Measurements from ENCODE around the gene TFAP2E.
"Not testable (repeated sequence)": the region's sequence is repeated elsewhere in the genome, so short reads cannot be mapped to it uniquely, and the experiment has no call there.

Gene TFAP2E

GRCh38 chr1:35585281-35585680 is 12.2 kb downstream of the TFAP2E start:
- no peaks in the 10 kb centered on the region for H3K27me3 ChIP-seq (ENCODE audit: control insufficient read depth in 1 of 2, insufficient read depth in 2 of 2, low read length in 2 of 2)
- H3K9me3 ChIP-seq (ENCODE audit: control insufficient read depth in 1 of 2, low read length in 2 of 2): no peaks in the 10 kb centered on the region
- no peaks in the 10 kb centered on the region for H3K4me1 ChIP-seq (ENCODE audit: control insufficient read depth in 1 of 2, insufficient read depth in 2 of 2, low read length in 2 of 2)
- no peaks in the 10 kb centered on the region for H3K36me3 ChIP-seq (ENCODE audit: control insufficient read depth in 1 of 2, insufficient read depth in 2 of 2, low read length in 2 of 2)
- no peak overlapping the region for H3K9ac ChIP-seq (ENCODE audit: low read depth in 1 of 2, low read length in 2 of 2)
- H3K27ac ChIP-seq (ENCODE audit: low read depth, low read length): no peak overlapping the region
- H3K4me3 ChIP-seq (ENCODE audit: low read depth in 1 of 2, low read length in 2 of 2): no peak overlapping the region

- H3K27me3 ChIP-seq (ENCODE audit: control insufficient read depth in 1 of 2, insufficient read depth in 2 of 2, low read length in 2 of 2); H3K4me3 ChIP-seq (ENCODE audit: low read depth in 1 of 2, low read length in 2 of 2); H3K27ac ChIP-seq (ENCODE audit: low read depth, low read length); H3K9me3 ChIP-seq (ENCODE audit: control insufficient read depth in 1 of 2, low read length in 2 of 2); H3K9ac ChIP-seq (ENCODE audit: low read depth in 1 of 2, low read length in 2 of 2); H3K4me1 ChIP-seq (ENCODE audit: control insufficient read depth in 1 of 2, insufficient read depth in 2 of 2, low read length in 2 of 2); H3K36me3 ChIP-seq (ENCODE audit: control insufficient read depth in 1 of 2, insufficient read depth in 2 of 2, low read length in 2 of 2): not testable (repeated sequence)
These were observed 12.7 kb downstream of the TFAP2E start for GRCh38 chr1:35585805-35586204.

- Histone ChIP-seq H3K4me3 (ENCODE audit: low read depth in 1 of 2, low read length in 2 of 2) (no peak overlapping the region), H3K27ac (ENCODE audit: low read depth, low read length) (no peak overlapping the region), H3K27me3 (ENCODE audit: control insufficient read depth in 1 of 2, insufficient read depth in 2 of 2, low read length in 2 of 2) (no peaks in the 10 kb centered on the region), H3K9ac (ENCODE audit: low read depth in 1 of 2, low read length in 2 of 2) (no peak overlapping the region), H3K9me3 (ENCODE audit: control insufficient read depth in 1 of 2, low read length in 2 of 2) (no peaks in the 10 kb centered on the region), H3K36me3 (ENCODE audit: control insufficient read depth in 1 of 2, insufficient read depth in 2 of 2, low read length in 2 of 2) (peaks cover 0 to 6% of the 10 kb centered on the region in 2 donors), H3K4me1 (ENCODE audit: control insufficient read depth in 1 of 2, insufficient read depth in 2 of 2, low read length in 2 of 2) (no peaks in the 10 kb centered on the region)
These were observed 13.7 kb downstream of the TFAP2E start for GRCh38 chr1:35586808-35587207.

GRCh38 chr1:35587736-35588135 is 14.6 kb downstream of the TFAP2E start:
- H3K9ac ChIP-seq (ENCODE audit: low read depth in 1 of 2, low read length in 2 of 2): no peak overlapping the region
- H3K27me3 ChIP-seq (ENCODE audit: control insufficient read depth in 1 of 2, insufficient read depth in 2 of 2, low read length in 2 of 2): no peaks in the 10 kb centered on the region
- H3K4me3 ChIP-seq (ENCODE audit: low read depth in 1 of 2, low read length in 2 of 2): no peak overlapping the region
- H3K9me3 ChIP-seq (ENCODE audit: control insufficient read depth in 1 of 2, low read length in 2 of 2): no peaks in the 10 kb centered on the region
- no peak overlapping the region for H3K27ac ChIP-seq (ENCODE audit: low read depth, low read length)
- H3K4me1 ChIP-seq (ENCODE audit: control insufficient read depth in 1 of 2, insufficient read depth in 2 of 2, low read length in 2 of 2): peaks cover 0 to 1% of the 10 kb centered on the region in 2 donors
- H3K36me3 ChIP-seq (ENCODE audit: control insufficient read depth in 1 of 2, insufficient read depth in 2 of 2, low read length in 2 of 2): peaks cover 0 to 6% of the 10 kb centered on the region in 2 donors

- H3K27me3 ChIP-seq (ENCODE audit: control insufficient read depth in 1 of 2, insufficient read depth in 2 of 2, low read length in 2 of 2): no peaks in the 10 kb centered on the region
- no peak overlapping the region for H3K4me3 ChIP-seq (ENCODE audit: low read depth in 1 of 2, low read length in 2 of 2)
- H3K27ac ChIP-seq (ENCODE audit: low read depth, low read length): no peak overlapping the region
- no peaks in the 10 kb centered on the region for H3K9me3 ChIP-seq (ENCODE audit: control insufficient read depth in 1 of 2, low read length in 2 of 2)
- peaks cover 0 to 7% of the 10 kb centered on the region in 2 donors for H3K4me1 ChIP-seq (ENCODE audit: control insufficient read depth in 1 of 2, insufficient read depth in 2 of 2, low read length in 2 of 2)
- H3K36me3 ChIP-seq (ENCODE audit: control insufficient read depth in 1 of 2, insufficient read depth in 2 of 2, low read length in 2 of 2): peaks cover 0 to 6% of the 10 kb centered on the region in 2 donors
- H3K9ac ChIP-seq (ENCODE audit: low read depth in 1 of 2, low read length in 2 of 2): no peak overlapping the region
These were observed 15.2 kb downstream of the TFAP2E start for GRCh38 chr1:35588197-35588910.

GRCh38 chr1:35589516-35590427 is 16.7 kb downstream of the TFAP2E start:
- no peak overlapping the region for H3K27ac ChIP-seq (ENCODE audit: low read depth, low read length)
- no peak overlapping the region for H3K4me3 ChIP-seq (ENCODE audit: low read depth in 1 of 2, low read length in 2 of 2)
- no peaks in the 10 kb centered on the region for H3K9me3 ChIP-seq (ENCODE audit: control insufficient read depth in 1 of 2, low read length in 2 of 2)
- no peaks in the 10 kb centered on the region for H3K27me3 ChIP-seq (ENCODE audit: control insufficient read depth in 1 of 2, insufficient read depth in 2 of 2, low read length in 2 of 2)
- no peak overlapping the region for H3K9ac ChIP-seq (ENCODE audit: low read depth in 1 of 2, low read length in 2 of 2)
- peaks cover 0 to 7% of the 10 kb centered on the region in 2 donors for H3K4me1 ChIP-seq (ENCODE audit: control insufficient read depth in 1 of 2, insufficient read depth in 2 of 2, low read length in 2 of 2)
- H3K36me3 ChIP-seq (ENCODE audit: control insufficient read depth in 1 of 2, insufficient read depth in 2 of 2, low read length in 2 of 2): peaks cover 0 to 6% of the 10 kb centered on the region in 2 donors

GRCh38 chr1:35590476-35591040 is 17.4 kb downstream of the TFAP2E start:
- Histone ChIP-seq H3K27me3 (ENCODE audit: control insufficient read depth in 1 of 2, insufficient read depth in 2 of 2, low read length in 2 of 2) (no peaks in the 10 kb centered on the region), H3K9ac (ENCODE audit: low read depth in 1 of 2, low read length in 2 of 2) (no peak overlapping the region), H3K36me3 (ENCODE audit: control insufficient read depth in 1 of 2, insufficient read depth in 2 of 2, low read length in 2 of 2) (peaks cover 0 to 6% of the 10 kb centered on the region in 2 donors), H3K4me1 (ENCODE audit: control insufficient read depth in 1 of 2, insufficient read depth in 2 of 2, low read length in 2 of 2) (peaks cover 0 to 7% of the 10 kb centered on the region in 2 donors), H3K27ac (ENCODE audit: low read depth, low read length) (no peak overlapping the region), H3K4me3 (ENCODE audit: low read depth in 1 of 2, low read length in 2 of 2) (no peak overlapping the region), H3K9me3 (ENCODE audit: control insufficient read depth in 1 of 2, low read length in 2 of 2) (no peaks in the 10 kb centered on the region)

- Histone ChIP-seq H3K4me1 (ENCODE audit: control insufficient read depth in 1 of 2, insufficient read depth in 2 of 2, low read length in 2 of 2) (peaks cover 0 to 7% of the 10 kb centered on the region in 2 donors), H3K4me3 (ENCODE audit: low read depth in 1 of 2, low read length in 2 of 2) (no peak overlapping the region), H3K36me3 (ENCODE audit: control insufficient read depth in 1 of 2, insufficient read depth in 2 of 2, low read length in 2 of 2) (peaks cover 0 to 6% of the 10 kb centered on the region in 2 donors), H3K9ac (ENCODE audit: low read depth in 1 of 2, low read length in 2 of 2) (no peak overlapping the region), H3K9me3 (ENCODE audit: control insufficient read depth in 1 of 2, low read length in 2 of 2) (no peaks in the 10 kb centered on the region), H3K27me3 (ENCODE audit: control insufficient read depth in 1 of 2, insufficient read depth in 2 of 2, low read length in 2 of 2) (no peaks in the 10 kb centered on the region), H3K27ac (ENCODE audit: low read depth, low read length) (no peak overlapping the region)
These were observed 18.1 kb downstream of the TFAP2E start for GRCh38 chr1:35591211-35591610.

- no peak overlapping the region for H3K9ac ChIP-seq (ENCODE audit: low read depth in 1 of 2, low read length in 2 of 2)
- no peak overlapping the region for H3K4me3 ChIP-seq (ENCODE audit: low read depth in 1 of 2, low read length in 2 of 2)
These were observed 20.1 kb downstream of the TFAP2E start for GRCh38 chr1:35592991-35593769.

More at GRCh38 chr1:35592991-35593769, 20.1 kb downstream of the TFAP2E start:
- H3K27ac ChIP-seq (ENCODE audit: low read depth, low read length): no peak overlapping the region
- H3K9me3 ChIP-seq (ENCODE audit: control insufficient read depth in 1 of 2, low read length in 2 of 2): no peaks in the 10 kb centered on the region
- no peaks in the 10 kb centered on the region for H3K27me3 ChIP-seq (ENCODE audit: control insufficient read depth in 1 of 2, insufficient read depth in 2 of 2, low read length in 2 of 2)
- peaks cover 0 to 6% of the 10 kb centered on the region in 2 donors for H3K36me3 ChIP-seq (ENCODE audit: control insufficient read depth in 1 of 2, insufficient read depth in 2 of 2, low read length in 2 of 2)
- H3K4me1 ChIP-seq (ENCODE audit: control insufficient read depth in 1 of 2, insufficient read depth in 2 of 2, low read length in 2 of 2): peaks cover 0 to 7% of the 10 kb centered on the region in 2 donors
